Measurements from ENCODE around the gene MBNL2.

MBNL2 gene

GRCh38 chr13:97235549-97236231, 13.6 kb downstream of the MBNL2 start:
- peak; percentile 34 for DNase-seq

- DNase-seq = no peak
Measured at GRCh38 chr13:97237388-97237787, 15.3 kb downstream of the MBNL2 start.

GRCh38 chr13:97238432-97238831, 16.3 kb downstream of the MBNL2 start:
- no peak for DNase-seq

- no peak for DNase-seq
Measured at GRCh38 chr13:97238883-97239282, 16.8 kb downstream of the MBNL2 start.

GRCh38 chr13:97239306-97239705, 17.2 kb downstream of the MBNL2 start:
- DNase-seq = no peak

- no peak for DNase-seq
Measured at GRCh38 chr13:97239943-97240787, 18.0 kb downstream of the MBNL2 start.

- DNase-seq = no peak
Measured at GRCh38 chr13:97240788-97241734, 18.9 kb downstream of the MBNL2 start.

GRCh38 chr13:97241761-97242160, 19.6 kb downstream of the MBNL2 start:
- DNase-seq = no peak

- no peak for DNase-seq
Measured at GRCh38 chr13:97242755-97243497, 20.8 kb downstream of the MBNL2 start.

GRCh38 chr13:97243915-97244781, 22.0 kb downstream of the MBNL2 start:
- no peak for DNase-seq

- DNase-seq = no peak
Measured at GRCh38 chr13:97245011-97245410, 22.9 kb downstream of the MBNL2 start.

- no peak for DNase-seq
Measured at GRCh38 chr13:97246596-97247158, 24.5 kb downstream of the MBNL2 start.

- no peak for DNase-seq
Measured at GRCh38 chr13:97248243-97248642, 26.1 kb downstream of the MBNL2 start.

- DNase-seq = no peak
Measured at GRCh38 chr13:97249093-97249795, 27.1 kb downstream of the MBNL2 start.

- no peak for DNase-seq
Measured at GRCh38 chr13:97249796-97250495, 27.8 kb downstream of the MBNL2 start.

- no peak for DNase-seq
Measured at GRCh38 chr13:97250560-97250959, 28.4 kb downstream of the MBNL2 start.

GRCh38 chr13:97252735-97253134, 30.6 kb downstream of the MBNL2 start:
- DNase-seq = no peak

- no peak for DNase-seq
Measured at GRCh38 chr13:97253581-97254293, 31.6 kb downstream of the MBNL2 start.

- DNase-seq = no peak
Measured at GRCh38 chr13:97254816-97255215, 32.7 kb downstream of the MBNL2 start.
